ENCODE results near the gene SOX3. TPM values are rescaled to one million over a fixed set of nuclear protein-coding genes. Genes with fewer than 3 reads are reported as not detected.

Gene SOX3
- total RNA-seq, 1 donor from 2014 or later: 0.49 TPM

DNA sequence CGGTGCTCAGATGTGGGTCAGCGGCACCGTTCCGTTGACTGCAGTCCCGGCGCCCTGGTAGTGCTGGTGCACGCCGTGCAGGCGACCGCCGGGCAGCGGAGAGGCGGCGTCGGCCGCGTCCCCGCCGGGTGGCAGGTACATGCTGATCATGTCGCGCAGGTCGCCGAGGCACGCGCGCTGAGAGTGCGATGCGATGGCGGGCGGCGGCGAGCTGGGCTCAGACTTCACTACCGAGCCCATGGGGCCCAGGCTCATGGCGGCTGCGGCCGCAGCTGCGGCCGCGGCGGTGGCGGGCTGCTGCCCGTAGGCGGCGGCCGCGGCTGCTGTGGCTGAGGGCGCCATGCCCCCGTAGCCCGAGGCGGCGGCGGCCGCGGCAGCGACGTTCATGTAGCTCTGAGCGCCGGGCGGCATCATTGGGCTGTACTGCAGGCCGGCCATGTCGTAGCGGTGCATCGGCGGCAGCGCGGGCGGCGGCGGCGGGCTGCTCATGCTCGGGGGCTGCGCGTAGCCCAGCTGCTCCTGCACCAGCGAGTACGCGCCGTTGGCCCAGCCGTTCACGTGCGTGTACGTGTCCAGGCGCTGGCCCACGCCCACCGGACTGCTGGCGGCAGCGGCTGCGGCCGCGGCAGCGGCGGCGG is 1.0 kb downstream of the SOX3 start:
- Mint-ChIP-seq H3K27me3 (ENCODE audit: unreplicated experiment) (peaks cover 16% of the 10 kb centered on the region), H3K36me3 (ENCODE audit: low read depth, unreplicated experiment) (no peaks in the 10 kb centered on the region), H3K27ac (ENCODE audit: unreplicated experiment) (no peak overlapping the region), H3K4me1 (ENCODE audit: unreplicated experiment) (peaks cover 3% of the 10 kb centered on the region), H3K9me3 (ENCODE audit: unreplicated experiment) (no peaks in the 10 kb centered on the region), H3K4me3 (ENCODE audit: unreplicated experiment) (no peak overlapping the region)
- no peak for DNase-seq (ENCODE audit: low spot score)
- TF ChIP-seq, protein P1, sequence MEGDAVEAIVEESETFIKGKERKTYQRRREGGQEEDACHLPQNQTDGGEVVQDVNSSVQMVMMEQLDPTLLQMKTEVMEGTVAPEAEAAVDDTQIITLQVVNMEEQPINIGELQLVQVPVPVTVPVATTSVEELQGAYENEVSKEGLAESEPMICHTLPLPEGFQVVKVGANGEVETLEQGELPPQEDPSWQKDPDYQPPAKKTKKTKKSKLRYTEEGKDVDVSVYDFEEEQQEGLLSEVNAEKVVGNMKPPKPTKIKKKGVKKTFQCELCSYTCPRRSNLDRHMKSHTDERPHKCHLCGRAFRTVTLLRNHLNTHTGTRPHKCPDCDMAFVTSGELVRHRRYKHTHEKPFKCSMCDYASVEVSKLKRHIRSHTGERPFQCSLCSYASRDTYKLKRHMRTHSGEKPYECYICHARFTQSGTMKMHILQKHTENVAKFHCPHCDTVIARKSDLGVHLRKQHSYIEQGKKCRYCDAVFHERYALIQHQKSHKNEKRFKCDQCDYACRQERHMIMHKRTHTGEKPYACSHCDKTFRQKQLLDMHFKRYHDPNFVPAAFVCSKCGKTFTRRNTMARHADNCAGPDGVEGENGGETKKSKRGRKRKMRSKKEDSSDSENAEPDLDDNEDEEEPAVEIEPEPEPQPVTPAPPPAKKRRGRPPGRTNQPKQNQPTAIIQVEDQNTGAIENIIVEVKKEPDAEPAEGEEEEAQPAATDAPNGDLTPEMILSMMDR (IDR thresholded peaks at IDR 0.05; ENCODE audit: unreplicated experiment): no peak

DNA sequence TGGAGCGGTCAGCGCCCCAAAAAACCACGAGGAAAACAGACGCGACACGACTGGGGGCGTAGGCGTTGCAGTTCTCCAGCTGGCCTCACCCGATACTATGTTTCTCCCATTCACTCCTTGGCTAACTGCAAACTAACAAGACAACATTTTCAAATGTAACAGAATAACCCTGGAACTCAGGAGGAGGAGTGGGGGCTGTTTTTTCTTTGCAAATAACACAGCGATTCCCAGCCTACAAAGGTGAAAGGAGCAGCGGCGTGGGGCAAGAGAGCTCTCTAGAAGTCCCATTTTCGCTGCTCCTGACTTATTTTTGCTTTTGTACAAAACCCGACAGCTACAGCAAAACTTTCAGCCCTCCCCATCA is 1.6 kb downstream of the SOX3 start:
- Mint-ChIP-seq H3K27me3 (ENCODE audit: unreplicated experiment) (peaks cover 16% of the 10 kb centered on the region), H3K27ac (ENCODE audit: unreplicated experiment) (no peak overlapping the region)
- TF ChIP-seq, protein P1 (IDR thresholded peaks at IDR 0.05; ENCODE audit: unreplicated experiment): no peak

DNA sequence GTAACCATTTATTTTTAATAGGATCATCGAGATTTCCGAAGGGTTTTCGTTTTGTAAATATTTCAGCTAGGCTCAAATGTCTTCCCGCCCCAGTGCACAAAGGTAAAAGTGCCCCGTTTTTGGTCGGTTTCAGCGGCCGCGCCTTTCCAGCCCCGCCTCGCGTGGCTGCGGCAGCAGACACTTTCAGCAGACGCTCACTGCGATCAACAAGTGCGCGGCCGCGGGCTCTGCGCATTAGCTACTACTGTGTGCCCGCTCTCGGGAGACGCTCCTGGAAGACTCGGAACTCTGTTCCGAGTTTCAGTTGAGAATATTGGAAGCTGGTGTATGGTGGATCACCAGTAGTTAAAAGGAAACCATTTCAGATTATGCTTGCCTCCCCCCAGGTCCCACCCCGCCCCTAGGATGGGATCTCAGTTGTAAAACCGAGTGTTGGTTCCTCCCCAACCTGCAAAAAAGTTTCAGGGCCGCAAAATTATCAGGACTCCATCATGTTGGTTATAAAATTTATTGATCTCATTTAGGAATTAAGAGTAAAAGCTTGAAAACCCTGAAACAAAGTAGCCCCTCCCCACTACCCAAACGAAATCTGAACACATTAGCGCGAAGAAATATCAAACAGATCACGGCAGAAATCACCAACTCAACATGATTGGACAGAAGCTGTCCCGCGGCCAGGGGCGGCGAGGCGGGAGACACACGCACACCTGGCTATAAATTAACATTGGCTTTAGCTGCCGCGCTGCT is 2.2 kb downstream of the SOX3 start:
- Mint-ChIP-seq H3K9me3 (ENCODE audit: unreplicated experiment) (no peaks in the 10 kb centered on the region), H3K27me3 (ENCODE audit: unreplicated experiment) (peaks cover 16% of the 10 kb centered on the region), H3K36me3 (ENCODE audit: low read depth, unreplicated experiment) (no peaks in the 10 kb centered on the region), H3K4me3 (ENCODE audit: unreplicated experiment) (peak overlapping the region; percentile 81), H3K27ac (ENCODE audit: unreplicated experiment) (peak overlapping the region; percentile 68), H3K4me1 (ENCODE audit: unreplicated experiment) (peaks cover 3% of the 10 kb centered on the region)
- TF ChIP-seq, protein P1 (IDR thresholded peaks at IDR 0.05; ENCODE audit: unreplicated experiment): no peak
- DNase-seq (ENCODE audit: low spot score): no peak

More for the DNA sequence above, 1.6 kb downstream of the SOX3 start:
- no peak for DNase-seq (ENCODE audit: low spot score)
- Mint-ChIP-seq H3K4me1 (ENCODE audit: unreplicated experiment) (peaks cover 3% of the 10 kb centered on the region), H3K9me3 (ENCODE audit: unreplicated experiment) (no peaks in the 10 kb centered on the region), H3K4me3 (ENCODE audit: unreplicated experiment) (peak overlapping the region; percentile 81), H3K36me3 (ENCODE audit: low read depth, unreplicated experiment) (no peaks in the 10 kb centered on the region)

DNA sequence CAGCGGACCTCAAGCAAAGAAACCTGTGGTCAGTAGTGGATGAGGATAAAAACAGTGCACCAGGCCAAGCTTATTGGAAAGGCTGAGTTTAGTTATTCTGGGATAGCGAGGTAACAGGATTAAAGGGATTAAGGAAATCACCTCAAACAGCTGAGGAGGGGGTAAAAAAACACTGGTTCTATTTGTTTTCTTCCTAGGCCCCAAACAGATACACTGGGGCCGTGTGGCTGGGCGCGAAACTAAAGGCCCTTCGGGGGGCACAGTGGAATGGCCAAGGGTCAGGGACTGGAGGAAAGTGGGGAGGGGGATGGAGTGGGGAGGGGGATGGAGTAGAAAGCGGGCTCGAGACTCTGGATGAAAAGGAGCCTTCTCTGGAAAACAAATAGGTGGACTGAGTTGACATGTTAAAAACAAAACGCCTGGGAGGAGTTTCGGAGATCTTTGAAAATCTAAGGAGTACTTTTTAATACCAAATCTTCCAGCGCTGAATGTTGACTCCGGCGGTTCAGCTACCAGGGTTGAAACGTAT is 2.9 kb downstream of the SOX3 start:
- no peak overlapping the region for H3K27ac Mint-ChIP-seq (ENCODE audit: unreplicated experiment)
- H3K4me1 Mint-ChIP-seq (ENCODE audit: unreplicated experiment): peaks cover 3% of the 10 kb centered on the region
- no peaks in the 10 kb centered on the region for H3K9me3 Mint-ChIP-seq (ENCODE audit: unreplicated experiment)
- no peak for DNase-seq (ENCODE audit: low spot score)
- TF ChIP-seq, protein P1 (IDR thresholded peaks at IDR 0.05; ENCODE audit: unreplicated experiment): no peak
- H3K36me3 Mint-ChIP-seq (ENCODE audit: low read depth, unreplicated experiment): no peaks in the 10 kb centered on the region
- H3K27me3 Mint-ChIP-seq (ENCODE audit: unreplicated experiment): peaks cover 16% of the 10 kb centered on the region
- H3K4me3 Mint-ChIP-seq (ENCODE audit: unreplicated experiment): peak overlapping the region; percentile 81

DNA sequence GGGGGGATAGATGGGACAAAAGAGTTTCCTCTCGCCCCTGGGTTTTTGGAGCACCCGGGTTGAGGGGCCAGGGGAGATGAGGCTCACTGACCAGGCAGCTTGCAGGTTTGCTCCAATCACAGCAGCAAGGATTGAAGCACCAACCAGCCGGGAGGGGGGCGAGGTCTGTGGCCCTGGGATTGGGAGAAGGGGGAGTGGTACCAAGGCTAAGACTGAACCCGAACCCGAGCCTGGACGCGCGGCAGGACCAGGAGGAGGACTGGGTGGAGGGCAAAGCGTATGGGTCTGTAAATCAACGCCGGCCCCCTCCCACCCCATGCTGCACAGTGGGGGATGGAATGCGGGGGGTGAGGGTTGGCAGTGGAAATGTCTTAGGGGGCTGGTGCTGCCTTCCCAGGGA is 3.5 kb downstream of the SOX3 start:
- Mint-ChIP-seq H3K4me3 (ENCODE audit: unreplicated experiment) (no peak overlapping the region), H3K27ac (ENCODE audit: unreplicated experiment) (no peak overlapping the region), H3K9me3 (ENCODE audit: unreplicated experiment) (no peaks in the 10 kb centered on the region), H3K27me3 (ENCODE audit: unreplicated experiment) (peaks cover 11% of the 10 kb centered on the region), H3K36me3 (ENCODE audit: low read depth, unreplicated experiment) (no peaks in the 10 kb centered on the region), H3K4me1 (ENCODE audit: unreplicated experiment) (peaks cover 3% of the 10 kb centered on the region)
- DNase-seq (ENCODE audit: low spot score): no peak
- TF ChIP-seq, protein P1 (IDR thresholded peaks at IDR 0.05; ENCODE audit: unreplicated experiment): no peak
